Fibroblast of lung (primary cell): ENCODE results near the gene AFAP1L2.

Experiments
- CTCF ChIP-seq, 2 donors: IDR thresholded peaks in 1 of 2; conservative IDR thresholded peaks in 1 of 2; 1 replicate in 1 of 2; 2 replicates in 1 of 2; pipeline ENCODE4 v1.5.1; 2011 to 2012; ENCODE audit warnings: low read length in 2 of 2, control low read depth in 1 of 2, inconsistent platforms in 1 of 2, low read depth in 1 of 2, mild to moderate bottlenecking in 1 of 2
- EZH2 ChIP-seq: IDR thresholded peaks from 2 replicates; pipeline ENCODE4 v1.5.1; 2012; ENCODE audit warnings: low read length, control low read depth, mild to moderate bottlenecking; ENCODE audit errors: missing control alignments

- TF ChIP-seq CTCF (conservative IDR thresholded peaks at IDR 0.05 in 1 of 2, IDR thresholded peaks at IDR 0.05 in 1 of 2; ENCODE audit: low read depth in 1 of 2, low read length in 2 of 2): no peak
- TF ChIP-seq EZH2: no peak
Observed at GRCh38 chr10:114305521-114305925, 98.8 kb downstream of the AFAP1L2 start.
